HG03064 (cell line): ENCODE results near the gene PTPN9.
"Not testable (repeated sequence)": the region's sequence is repeated elsewhere in the genome, so short reads cannot be mapped to it uniquely, and the experiment has no call there.

Experiments
- ATAC-seq: cut with Tn5 transposase; IDR thresholded peaks from one replicate; pipeline ENCODE4 v1.9.1; 2021; ENCODE audit warnings: low read depth; ENCODE audit not compliant: unreplicated experiment

Gene PTPN9

DNA sequence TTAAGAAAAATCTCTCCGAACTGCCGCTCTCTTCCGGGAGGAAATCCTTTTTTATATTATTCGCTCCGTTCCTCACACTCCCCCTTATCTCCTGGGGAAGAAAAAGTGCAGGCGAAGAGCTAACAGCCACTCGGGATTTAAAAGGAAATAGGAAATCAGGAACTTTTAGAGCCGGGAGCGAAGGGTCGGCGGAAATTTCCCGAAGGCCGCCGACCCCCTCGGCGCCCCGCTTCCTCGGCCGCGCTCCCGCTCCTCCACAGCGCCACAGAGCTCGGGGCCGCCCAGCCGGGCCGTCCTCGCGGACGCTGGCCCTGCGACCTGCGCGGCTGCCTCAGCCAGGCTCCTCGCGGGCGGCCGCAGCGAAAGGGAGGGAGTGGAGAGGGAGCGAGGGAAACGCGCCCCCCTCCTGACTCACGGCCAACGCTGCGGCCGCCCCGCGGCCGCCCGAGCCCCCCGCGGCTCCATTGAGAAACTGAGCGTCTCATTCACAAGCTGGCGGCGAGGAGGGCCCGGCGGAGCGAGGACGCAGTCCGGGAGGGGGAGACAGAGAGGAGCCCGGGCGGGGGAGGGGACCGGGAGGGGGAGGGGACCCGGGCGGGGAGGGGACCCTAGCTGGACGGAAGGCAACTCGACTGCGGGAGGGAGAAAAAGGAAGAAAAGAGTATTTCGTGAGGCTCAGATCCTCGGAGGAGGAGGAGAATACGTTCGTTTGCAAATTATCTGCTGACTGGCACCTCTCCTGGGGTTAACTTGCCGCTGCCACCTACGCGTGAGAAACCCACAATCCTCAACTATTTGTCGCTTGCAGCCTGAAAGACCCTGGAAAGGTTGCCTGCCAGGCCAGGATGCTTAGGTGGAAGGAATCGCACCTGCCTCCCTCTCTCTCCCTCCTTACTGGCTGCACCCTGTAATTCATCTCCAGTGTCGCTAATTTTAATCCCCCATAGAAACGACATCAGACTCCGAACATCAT lies at the start of gene PTPN9:
Gene PTPN9, minus strand, starts transcription at position 368 of the 973 bp plus-strand sequence. CDS start 539 bp downstream, outside the sequence.
- peak; percentile 67 for ATAC-seq

DNA sequence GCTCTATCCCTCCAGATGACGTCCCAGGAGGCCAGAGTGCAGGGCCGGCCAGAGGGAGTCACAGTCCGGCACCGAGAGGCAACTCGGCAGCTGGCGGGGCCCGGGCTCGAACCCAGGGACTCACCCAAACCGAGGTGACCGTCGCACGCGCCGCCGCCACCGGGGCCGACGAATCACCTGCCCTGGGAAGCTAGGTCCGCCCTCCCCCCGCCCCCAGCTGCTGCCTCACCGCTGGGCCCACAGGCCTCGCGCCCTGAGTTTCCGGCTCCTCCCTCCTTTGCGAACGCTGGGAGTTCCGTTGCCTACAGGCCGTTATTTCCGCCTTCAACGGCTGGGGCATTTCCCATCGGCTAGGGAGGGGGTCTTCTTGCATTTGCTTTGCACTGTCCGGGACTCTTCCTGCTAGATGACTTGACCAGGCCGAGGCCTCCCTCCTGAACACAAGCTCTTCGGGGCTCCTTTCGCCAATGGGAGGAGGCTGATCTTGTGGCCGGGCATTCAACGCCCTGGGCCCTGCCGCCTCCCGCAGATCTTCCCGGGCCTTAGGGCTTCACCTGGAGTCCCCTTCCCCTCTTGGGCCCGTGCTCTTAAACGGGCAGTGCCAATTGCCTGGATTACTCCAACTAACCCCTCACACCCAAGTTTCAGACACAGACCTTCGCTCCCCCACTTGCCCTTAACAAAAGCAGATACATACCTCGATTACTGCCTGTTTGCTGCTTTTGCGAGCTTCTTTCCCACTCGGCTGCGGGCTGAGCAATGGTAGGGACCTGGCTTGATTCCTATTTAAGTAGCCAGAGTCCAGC lies 46.6 kb upstream of the PTPN9 start, which contains the start of gene SNUPN:
Gene SNUPN, minus strand, starts transcription at position 184 of the 806 bp plus-strand sequence. CDS start 4,674 bp downstream, outside the sequence.
- no peak for ATAC-seq

DNA sequence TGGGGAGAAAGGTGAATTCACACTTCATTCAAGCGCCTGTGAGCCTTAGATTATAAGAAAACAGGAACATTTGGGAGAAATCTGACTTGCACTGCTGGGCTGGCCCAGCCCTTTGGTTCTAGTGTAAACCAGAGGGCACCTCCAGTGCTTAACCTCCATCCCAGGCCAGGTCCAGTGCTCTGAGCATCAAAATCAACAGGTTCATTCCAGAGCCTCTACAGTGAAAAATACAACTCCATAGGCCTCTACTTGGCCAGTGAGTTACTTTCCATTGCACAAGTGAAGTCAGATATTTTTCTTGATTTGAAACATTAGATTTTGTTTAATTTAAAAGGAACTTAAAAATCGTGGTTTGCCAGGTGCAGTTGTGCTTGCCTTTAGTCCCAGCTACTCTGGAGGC lies 43.4 kb upstream of the PTPN9 start:
- ATAC-seq, result no peak

DNA sequence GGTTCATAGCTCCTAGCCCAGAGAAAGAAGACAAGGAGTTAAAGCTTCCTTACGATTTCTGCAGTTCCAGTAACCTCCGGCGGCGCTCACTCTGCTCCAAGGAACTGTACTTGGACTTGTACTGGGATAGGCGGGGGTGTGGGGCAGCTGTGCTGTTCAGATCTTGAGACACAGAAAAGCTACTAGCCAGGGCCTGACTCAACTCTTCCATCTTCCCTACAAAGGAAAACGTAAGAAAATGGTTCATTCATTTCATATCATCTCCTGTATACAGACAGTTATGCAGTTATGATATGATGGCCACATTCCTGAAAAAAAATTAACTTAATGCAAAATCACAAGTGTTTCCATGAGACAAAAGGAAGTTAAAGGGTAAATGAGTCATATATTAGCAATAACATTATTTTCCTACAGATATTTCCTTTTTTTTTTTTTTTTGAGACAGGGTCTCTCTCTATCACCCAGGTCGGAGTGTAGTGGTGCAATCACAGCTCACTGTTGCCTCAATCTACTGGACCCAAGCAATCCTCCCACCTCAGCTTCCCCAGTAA lies 41.8 kb upstream of the PTPN9 start:
- ATAC-seq, result no peak

DNA sequence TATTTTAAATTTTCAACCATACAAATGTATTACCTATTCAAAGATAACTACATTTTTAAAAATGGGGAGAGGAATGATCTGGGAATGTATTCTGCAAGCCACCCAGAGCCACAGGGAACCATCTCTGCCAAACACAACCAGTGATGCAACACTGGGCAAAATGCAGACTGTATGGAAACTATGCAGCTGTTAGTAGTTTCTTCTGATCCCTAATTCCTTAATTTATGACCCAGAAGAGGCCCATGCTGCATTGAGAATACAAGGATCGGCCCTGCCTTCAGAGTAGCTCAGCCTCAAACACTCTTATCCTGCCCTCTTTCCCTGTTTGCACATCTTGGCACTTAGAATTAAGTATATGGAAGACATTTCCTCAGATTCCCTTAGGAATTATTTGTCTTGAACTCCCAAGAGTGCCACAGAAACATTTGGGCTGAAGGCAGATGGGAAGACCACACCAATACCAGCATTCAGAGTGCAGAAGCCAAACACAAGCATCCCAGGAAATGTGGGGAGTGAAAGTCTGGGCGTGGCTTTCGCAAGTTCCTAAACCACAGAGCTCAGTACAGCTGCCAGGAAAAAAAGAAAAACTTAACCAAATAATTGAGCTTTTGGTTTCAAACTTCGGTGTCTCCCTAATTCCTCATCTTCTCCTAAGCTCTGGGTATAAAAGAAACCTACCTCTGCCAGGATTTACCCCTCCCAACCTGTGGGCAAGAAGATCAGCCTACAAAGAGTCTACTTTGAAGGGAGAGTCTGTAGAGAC lies 41.1 kb upstream of the PTPN9 start:
- ATAC-seq, result no peak

DNA sequence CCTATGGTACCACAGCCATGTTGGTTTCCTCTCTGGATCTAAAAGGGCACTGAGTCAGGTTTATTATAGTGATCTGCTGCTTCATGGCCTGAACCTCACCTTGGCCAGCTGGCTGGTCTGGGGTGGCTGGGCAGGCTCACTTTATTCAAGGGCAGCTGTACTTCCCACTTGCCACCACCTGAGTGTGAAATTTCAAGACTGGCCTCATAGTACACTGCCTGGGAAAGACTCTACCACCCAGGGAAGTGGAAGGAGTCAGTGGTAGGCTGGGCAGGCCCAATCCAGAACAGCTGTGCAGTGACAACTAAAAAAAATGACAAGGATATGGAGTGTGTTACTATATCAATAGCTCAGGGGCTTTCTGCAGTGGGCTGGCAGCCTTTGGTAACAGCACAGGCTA lies 37.7 kb upstream of the PTPN9 start:
- no peak for ATAC-seq

DNA sequence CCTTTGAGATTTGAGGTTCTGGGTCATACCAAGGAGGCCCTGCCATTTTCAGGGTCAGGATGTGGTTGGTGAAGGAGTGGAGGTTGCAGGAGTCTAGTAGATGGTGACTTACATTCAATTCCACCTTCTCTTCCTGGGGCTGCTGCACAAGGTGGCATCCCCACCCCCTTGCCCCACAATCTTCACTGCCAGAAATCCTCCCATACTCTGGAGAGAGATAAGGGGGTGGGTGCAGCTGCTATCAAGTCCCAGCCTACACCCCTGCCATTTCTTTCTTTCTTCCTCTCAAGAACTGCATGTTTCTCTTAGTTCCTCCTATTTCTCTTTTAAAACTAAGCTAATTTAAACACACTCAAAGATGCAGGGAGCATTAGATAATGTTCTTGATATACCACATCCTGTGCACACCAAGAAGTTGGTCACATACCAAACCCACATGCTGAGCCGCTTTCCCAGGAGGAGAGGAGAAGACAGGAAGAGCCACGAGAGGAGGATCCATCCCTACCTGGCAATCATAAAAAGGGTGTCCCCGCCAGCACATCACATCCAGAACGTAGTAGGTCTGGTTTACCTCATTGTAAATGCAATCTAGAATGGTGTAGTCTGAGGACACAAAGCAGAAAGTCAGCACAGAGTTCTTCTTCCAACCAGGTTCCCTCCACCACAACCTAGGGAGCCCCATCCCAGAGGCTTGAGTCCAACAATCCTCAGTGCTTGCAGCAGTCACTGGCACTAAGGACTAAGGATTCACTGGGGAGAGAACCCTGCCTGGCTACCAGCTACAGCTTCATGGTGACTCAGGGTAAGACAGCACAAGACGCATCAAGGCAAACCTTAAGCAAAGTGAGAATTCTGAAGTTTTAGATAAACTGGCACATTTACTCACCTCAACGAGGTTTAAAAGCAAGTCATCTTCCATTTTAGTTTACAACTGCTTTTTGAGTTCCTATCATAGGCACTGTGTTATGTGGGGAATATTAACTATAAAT lies 27.9 kb upstream of the PTPN9 start:
- no peak for ATAC-seq

DNA sequence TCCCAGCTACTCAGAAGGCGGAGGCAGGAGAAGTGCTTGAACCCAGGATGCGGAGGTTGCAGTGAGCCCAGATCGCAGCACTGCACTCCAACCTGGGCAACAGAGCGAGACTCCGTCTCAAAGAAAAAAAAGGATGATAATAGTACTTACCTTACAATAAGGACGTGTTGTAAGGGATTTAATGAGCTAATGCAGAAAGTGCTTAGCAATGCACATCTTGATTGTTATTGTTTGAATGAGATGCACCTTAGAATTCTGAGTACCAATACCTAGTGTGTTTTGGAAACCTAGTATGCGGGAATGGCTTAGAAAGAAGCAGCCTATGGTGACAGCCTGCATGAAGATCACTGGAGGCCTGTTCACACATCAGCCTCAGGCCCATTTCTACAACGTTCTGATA lies 26.9 kb upstream of the PTPN9 start:
- no peak for ATAC-seq

DNA sequence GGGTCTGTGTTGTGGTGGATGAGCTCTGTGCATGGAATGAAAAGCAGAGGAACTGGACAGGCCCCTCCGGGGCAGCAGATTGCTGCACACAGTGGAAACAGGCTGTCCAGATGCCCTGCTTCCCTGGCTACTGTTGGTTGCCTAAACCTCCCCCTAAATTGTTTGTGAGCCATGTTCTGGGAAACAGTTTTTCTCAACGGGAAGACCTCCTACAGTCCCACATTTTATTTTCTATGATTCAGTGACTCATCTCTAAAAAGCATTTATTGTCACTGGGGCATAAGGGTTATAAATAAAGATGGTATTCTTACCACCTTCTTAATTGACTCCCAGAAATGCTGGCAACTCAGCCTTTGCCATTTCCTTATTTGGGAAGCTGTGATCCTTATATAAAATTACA lies 20.3 kb upstream of the PTPN9 start:
- no peak for ATAC-seq

DNA sequence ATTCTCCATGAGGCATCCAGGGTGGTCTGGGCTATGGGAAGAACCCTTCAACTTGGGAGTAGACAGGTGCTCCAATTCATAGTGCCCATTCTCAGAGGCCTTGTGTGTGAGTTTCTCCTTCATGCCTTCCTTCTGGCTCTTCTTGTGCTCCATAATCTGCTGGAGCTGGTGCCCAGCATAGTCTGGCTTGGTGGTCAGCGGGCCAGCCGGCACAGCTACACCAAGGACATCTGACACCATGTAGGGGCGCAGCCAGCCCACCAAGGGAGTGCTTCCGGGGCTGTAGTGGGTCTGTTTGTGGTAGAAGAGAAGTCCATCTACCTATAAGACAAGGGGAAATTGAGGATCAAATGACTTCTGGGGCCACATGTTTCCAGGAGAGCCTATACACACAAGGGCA lies 19.2 kb upstream of the PTPN9 start:
- ATAC-seq, result no peak

DNA sequence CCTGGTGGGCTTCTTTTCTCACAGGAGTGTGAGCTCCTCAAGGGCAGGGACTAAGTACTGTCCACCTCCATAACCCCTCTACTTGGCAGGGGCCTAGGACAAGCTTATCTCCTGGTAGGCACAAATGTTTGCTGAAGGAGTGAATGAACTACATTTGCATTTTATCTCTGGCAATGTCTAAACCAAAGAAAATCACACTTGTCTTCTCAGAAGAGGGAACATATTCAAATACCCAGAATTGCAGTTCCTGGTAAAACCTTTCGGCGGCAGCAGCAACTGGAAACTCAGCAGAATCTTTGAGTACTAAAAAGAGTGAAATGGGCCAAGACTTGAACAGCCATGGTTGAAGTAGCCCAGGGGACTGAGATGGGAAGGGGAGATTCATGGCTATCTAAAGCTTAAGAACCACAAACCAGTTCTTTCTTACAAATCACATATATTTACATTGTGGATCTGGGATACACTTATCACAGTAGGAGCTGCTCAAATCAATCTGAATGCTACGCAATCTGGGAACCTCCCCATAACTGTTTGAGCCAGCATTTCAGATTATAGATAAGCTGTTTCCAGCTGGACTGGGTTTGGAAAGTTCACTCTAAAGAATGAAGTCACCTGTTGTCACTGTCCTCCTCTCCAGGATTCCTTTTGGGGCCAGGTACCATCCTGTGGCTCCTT lies 18.7 kb upstream of the PTPN9 start:
- no peak for ATAC-seq

DNA sequence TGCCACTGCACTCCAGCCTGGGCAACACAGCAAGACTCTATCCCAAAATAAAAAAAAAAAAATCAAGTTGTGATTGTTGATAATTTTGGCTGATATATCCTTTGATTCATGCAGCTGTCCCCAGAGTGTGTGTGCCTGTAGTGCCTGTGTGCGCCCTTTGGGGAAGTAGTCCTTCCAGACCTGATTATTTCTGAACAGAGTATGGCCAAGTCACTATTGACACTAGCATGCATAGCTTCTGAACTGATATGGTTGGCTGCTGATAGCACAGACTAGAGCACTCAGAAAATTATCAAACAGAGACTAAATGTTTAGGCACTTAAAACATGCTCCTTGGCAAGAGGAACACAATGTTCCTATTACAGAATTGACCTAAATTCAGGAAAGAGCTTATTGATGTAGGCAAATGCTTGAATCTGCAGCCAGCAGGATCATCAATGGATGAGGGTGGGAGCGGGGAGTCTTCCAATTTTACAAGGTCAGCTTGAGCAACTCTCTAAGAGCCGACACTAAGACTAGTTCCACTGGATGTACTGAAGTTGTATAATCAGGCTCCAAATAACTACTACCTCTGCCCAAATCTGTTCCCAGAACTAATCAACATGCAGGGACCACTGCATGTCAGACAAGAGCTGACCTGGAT lies 17.7 kb upstream of the PTPN9 start:
- no peak for ATAC-seq

DNA sequence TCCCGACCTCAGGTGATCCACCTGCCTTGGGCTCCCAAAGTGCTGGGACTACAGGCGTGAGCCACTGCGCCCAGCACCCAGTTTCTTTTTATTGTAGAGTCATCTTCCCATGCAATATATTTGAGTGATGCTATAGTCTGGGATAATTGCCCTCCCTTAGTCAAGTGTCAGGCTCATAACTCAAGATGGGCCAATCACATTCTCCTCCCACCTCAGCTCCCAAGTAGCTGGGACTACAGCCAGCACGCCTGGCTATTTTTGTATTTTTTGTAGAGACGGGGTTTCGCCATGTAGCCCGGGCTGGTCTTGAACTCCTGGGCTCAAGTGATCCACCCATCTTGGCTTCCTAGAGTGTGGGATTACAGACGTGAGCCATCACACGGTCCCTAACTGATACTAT lies 15.2 kb upstream of the PTPN9 start:
- no peak for ATAC-seq

DNA sequence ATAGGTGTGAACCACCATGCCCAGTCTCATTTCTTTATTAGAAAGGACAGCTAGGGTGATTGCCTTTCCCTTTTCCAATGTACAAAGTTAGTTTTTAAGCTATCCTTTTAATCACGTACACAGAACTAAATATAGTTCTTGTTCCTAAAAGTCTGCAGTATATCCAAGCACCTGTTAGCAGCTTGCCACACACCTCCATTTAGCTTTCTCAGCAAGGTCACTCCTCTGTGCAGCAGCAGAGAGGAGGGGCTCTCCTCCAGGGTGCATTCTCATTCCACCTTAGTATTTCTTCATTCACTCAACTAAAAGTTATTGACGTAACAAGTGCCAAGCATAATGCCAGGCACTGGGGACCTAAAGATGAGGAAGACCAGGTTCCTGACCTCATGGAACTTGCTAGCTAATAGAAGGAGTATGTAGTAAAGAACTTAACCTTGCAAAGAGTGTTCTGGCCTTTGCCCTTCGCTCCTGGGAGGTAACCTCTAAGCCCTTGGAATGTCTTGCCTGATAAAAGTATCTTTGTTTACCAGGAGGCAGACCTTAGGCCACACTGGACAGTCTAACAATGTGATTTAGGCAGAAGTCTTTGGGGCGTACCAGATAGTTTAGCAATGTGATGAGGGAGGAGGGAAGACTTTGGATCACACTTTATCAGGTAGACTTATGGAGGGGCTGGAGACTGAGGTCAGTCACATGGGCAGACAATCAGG lies 12.7 kb upstream of the PTPN9 start:
- ATAC-seq, result no peak

DNA sequence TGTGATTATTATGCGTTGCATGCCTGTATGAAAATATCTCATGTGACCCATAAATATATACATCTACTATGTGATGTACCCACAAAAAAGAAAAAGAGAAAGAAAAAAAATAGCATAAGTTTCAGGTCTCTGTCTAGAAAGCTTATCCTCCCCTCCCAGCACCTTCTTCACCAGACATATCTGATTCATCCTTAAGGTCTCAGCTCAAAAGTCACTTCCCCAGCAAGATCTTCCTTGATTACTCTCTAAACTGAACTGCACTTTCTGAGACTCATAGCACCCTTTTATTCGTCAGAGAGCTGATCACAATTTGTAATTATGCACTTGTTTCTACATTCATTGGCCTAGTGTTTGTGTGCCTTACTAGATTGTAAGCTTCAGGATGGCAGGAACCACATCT lies 11.1 kb upstream of the PTPN9 start:
- ATAC-seq, result no peak

DNA sequence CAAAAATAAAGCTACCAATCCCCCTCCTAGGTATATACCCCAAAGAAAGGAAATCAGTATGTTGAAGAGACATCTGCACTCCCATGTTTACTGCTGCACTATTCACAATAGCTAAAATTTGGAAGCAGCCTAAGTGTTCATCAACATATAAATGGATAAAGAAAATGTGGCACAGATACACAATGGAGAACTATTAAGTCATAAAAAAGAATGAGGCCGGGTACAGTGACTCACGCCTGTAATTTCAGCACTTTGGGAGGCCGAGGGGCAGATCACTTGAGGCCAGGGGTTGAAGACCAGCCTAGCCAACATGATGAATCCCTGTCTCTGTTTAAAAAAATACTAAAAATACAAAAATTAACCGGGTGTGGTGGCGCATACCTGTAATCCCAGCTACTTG lies 10.0 kb upstream of the PTPN9 start:
- no peak for ATAC-seq

DNA sequence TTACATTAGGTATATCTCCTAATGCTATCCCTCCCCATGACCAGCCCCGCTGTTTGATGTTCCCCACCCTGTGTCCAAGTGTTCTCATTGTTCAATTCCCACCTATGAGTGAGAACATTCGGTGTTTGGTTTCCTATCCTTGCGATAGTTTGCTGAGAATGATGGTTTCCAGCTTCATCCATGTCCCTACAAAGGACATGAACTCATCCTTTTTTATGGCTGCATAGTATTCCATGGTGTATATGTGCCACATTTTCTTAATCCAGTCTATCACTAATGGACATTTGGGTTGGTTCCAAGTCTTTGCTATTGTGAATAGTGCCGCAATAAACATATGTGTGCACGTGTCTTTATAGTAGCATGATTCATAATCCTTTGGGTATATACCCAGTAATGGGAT lies 7.3 kb upstream of the PTPN9 start:
- ATAC-seq, result not testable (repeated sequence)

DNA sequence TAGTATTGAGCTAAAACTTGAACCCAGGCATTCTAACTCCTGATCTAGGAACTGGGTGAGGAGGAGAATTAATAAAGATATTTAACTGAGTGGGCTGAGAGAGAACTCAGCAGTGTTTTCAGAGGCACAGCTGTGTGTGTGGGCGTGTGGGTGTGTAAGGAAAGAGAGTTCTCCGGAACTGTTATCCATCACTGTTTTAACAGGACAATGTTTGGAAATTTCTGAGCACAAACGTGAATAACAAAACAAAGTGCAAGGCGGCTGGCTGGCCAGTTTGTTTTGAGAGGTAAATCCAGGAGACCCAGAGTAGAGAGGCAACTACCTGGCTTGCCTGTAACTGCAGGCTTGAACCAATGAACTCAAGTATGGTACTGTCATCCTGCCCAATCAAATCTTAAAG lies 5.0 kb upstream of the PTPN9 start:
- no peak for ATAC-seq
